Keratinocyte (primary cell): Measurements from ENCODE around the gene LEKR1. TPM values are rescaled to one million over a fixed set of nuclear protein-coding genes. Genes with fewer than 3 reads are reported as not detected.

ENCODE experiments used
- DNase-seq: peaks from one replicate; pipeline ENCODE4 v3.0.0-alpha.2; 2011; ENCODE audit warnings: low read depth, missing footprints, low spot score
- FAIRE-seq: peaks from 2 replicates; lab custom pipeline; 2011; peaks lifted over from hg19 to GRCh38; lab: Jason Lieb, UNC
- H2AFZ ChIP-seq: 2 replicates; pipeline ENCODE4 v1.6.0; 2012; ENCODE audit warnings: low read length, control low read depth, inconsistent platforms; ENCODE audit not compliant: control insufficient read depth
- H3K27ac ChIP-seq: 2 replicates; pipeline ENCODE4 v1.5.1; 2011; ENCODE audit warnings: low read length; ENCODE audit not compliant: control insufficient read depth, insufficient read depth
- H3K27me3 ChIP-seq: 3 replicates; pipeline ENCODE4 v1.6.0; 2011; ENCODE audit warnings: low read length; ENCODE audit not compliant: control insufficient read depth, insufficient read depth; ENCODE audit errors: extremely low read depth
- H3K36me3 ChIP-seq, 2 experiments: 2 replicates in 1 of 2; 3 replicates in 1 of 2; pipeline ENCODE4 v1.5.1; 2011; ENCODE audit warnings: low read length in 2 of 2, mild to moderate bottlenecking in 1 of 2; ENCODE audit not compliant: control insufficient read depth in 2 of 2, insufficient read depth in 2 of 2; ENCODE audit errors: extremely low read depth in 1 of 2
- H3K4me1 ChIP-seq: 3 replicates; pipeline ENCODE4 v1.5.1; 2011; ENCODE audit warnings: low read length; ENCODE audit not compliant: control insufficient read depth, insufficient read depth; ENCODE audit errors: extremely low read depth
- H3K4me2 ChIP-seq: 3 replicates; pipeline ENCODE4 v1.6.0; 2011; ENCODE audit warnings: low read depth, low read length; ENCODE audit not compliant: control insufficient read depth, insufficient read depth; ENCODE audit errors: extremely low read depth
- H3K4me3 ChIP-seq, 3 experiments: fragments of 200-600 bp in 1 of 3; sonication (generic) in 1 of 3; 2 replicates in 2 of 3; 3 replicates in 1 of 3; pipeline ENCODE4 v1.5.1; 2011 to 2016; ENCODE audit warnings: low read length in 3 of 3, mild to moderate bottlenecking in 3 of 3, control low read depth in 2 of 3, inconsistent platforms in 1 of 3, low read depth in 1 of 3, mixed read lengths in 1 of 3, mixed run types in 1 of 3, moderate library complexity in 1 of 3; ENCODE audit not compliant: control insufficient read depth in 2 of 3, insufficient read depth in 2 of 3; ENCODE audit errors: extremely low read depth in 1 of 3
- H3K79me2 ChIP-seq: 2 replicates; pipeline ENCODE4 v1.6.0; 2012; ENCODE audit warnings: low read length; ENCODE audit not compliant: control insufficient read depth, insufficient read depth
- H3K9ac ChIP-seq: 3 replicates; pipeline ENCODE4 v1.6.0; 2011; ENCODE audit warnings: low read length; ENCODE audit not compliant: control insufficient read depth, insufficient read depth; ENCODE audit errors: extremely low read depth
- H3K9me1 ChIP-seq: 3 replicates; pipeline ENCODE4 v1.6.0; 2011; ENCODE audit warnings: low read length; ENCODE audit not compliant: control insufficient read depth, insufficient read depth; ENCODE audit errors: extremely low read depth
- H3K9me3 ChIP-seq: 2 replicates; pipeline ENCODE4 v1.5.1; 2012; ENCODE audit warnings: low read depth, low read length; ENCODE audit not compliant: control insufficient read depth
- H4K20me1 ChIP-seq: 3 replicates; pipeline ENCODE4 v1.6.0; 2011; ENCODE audit warnings: low read length; ENCODE audit not compliant: control insufficient read depth, insufficient read depth; ENCODE audit errors: extremely low read depth
- EZH2 ChIP-seq: IDR thresholded peaks from one replicate; pipeline ENCODE4 v1.6.1; 2012; ENCODE audit warnings: inconsistent platforms, mild to moderate bottlenecking, low read length, moderate library complexity
- dilution Hi-C: fragments of 300-500 bp; cut with MboI; formaldehyde crosslinking; loops from one replicate; pipeline ENCODE4 v1.7.0; 2020; ENCODE audit warnings: low sequenced_read_pairs; ENCODE audit not compliant: extremely low pct_ligation_motif_present
- polyA plus RNA-seq, 5 experiments: library from polyadenylated mRNA; depleted of rRNA in 3 of 5; stranded (reverse) in 3 of 5; stranded (forward) in 1 of 5; unstranded in 1 of 5; fragments of >200 nt; gene quantifications; 1 replicate in 1 of 5; 2 replicates in 3 of 5; 3 replicates in 1 of 5; pipeline versions ENCODE4 v1.2.1 to v1.2.3, GENCODE V29; 2011 to 2012; ENCODE audit warnings: missing spikeins in 2 of 5, low read depth in 1 of 5, low replicate concordance in 1 of 5
- TF ChIP-seq, protein P1 (sequence below), 3 experiments: IDR thresholded peaks in 1 of 3; conservative IDR thresholded peaks in 1 of 3; optimal IDR thresholded peaks in 1 of 3; 2 replicates in 2 of 3; 3 replicates in 1 of 3; pipeline versions ENCODE3 to v1.5.1; 2011; ENCODE audit warnings: low read length in 3 of 3, mild to moderate bottlenecking in 3 of 3, moderate library complexity in 2 of 3, control low read depth in 1 of 3, inconsistent platforms in 1 of 3; ENCODE audit not compliant: insufficient read depth in 2 of 3; ENCODE audit errors: extremely low read depth in 1 of 3

The LEKR1 gene
- polyA plus RNA-seq, 1 donor (not counting 4 experiments of a cell fraction or from before 2014, with no cell fraction given), result 0.63 TPM

DNA sequence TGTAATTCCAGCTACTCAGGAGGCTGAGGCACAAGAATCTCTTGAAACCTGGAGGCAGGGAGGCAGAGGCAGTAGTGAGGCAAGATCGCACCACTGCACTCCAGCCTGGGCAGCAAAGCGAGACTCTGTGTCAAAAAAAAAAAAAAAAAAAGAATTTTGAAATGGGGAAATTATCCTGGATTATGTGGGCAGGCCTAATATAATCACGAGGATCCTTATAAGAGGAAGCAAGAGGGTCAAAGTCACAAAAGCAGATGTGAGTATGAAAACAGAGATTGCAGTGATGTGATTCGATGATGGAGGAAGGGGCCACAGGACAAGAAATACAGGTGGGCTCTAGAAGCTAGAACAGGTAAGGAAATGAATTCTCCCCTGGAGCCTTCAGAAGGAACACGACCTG, 159.6 kb downstream of the LEKR1 start:
- Histone ChIP-seq H3K27ac (no peak overlapping the region), H3K27me3 (no peaks in the 10 kb centered on the region), H3K9me1 (no peaks in the 10 kb centered on the region), H3K79me2 (no peaks in the 10 kb centered on the region), H3K9me3 (no peaks in the 10 kb centered on the region), H4K20me1 (no peaks in the 10 kb centered on the region), H3K4me1 (no peaks in the 10 kb centered on the region), H2AFZ (no peak overlapping the region), H3K4me2 (no peak overlapping the region), H3K4me3 (no peak overlapping the region), H3K9ac (no peak overlapping the region), H3K36me3 (no peaks in the 10 kb centered on the region)
- no peak for DNase-seq
- no peak for FAIRE-seq
- no peak for TF ChIP-seq EZH2
- TF ChIP-seq, protein P1, sequence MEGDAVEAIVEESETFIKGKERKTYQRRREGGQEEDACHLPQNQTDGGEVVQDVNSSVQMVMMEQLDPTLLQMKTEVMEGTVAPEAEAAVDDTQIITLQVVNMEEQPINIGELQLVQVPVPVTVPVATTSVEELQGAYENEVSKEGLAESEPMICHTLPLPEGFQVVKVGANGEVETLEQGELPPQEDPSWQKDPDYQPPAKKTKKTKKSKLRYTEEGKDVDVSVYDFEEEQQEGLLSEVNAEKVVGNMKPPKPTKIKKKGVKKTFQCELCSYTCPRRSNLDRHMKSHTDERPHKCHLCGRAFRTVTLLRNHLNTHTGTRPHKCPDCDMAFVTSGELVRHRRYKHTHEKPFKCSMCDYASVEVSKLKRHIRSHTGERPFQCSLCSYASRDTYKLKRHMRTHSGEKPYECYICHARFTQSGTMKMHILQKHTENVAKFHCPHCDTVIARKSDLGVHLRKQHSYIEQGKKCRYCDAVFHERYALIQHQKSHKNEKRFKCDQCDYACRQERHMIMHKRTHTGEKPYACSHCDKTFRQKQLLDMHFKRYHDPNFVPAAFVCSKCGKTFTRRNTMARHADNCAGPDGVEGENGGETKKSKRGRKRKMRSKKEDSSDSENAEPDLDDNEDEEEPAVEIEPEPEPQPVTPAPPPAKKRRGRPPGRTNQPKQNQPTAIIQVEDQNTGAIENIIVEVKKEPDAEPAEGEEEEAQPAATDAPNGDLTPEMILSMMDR (optimal IDR thresholded peaks at IDR 0.05 in 1 of 3, IDR thresholded peaks at IDR 0.05 in 1 of 3, conservative IDR thresholded peaks at IDR 0.05 in 1 of 3; ENCODE audit: extremely low read depth in 1 of 3, insufficient read depth in 2 of 3, low read length in 3 of 3), result no peak
- dilution Hi-C loops, result no loop called here

DNA sequence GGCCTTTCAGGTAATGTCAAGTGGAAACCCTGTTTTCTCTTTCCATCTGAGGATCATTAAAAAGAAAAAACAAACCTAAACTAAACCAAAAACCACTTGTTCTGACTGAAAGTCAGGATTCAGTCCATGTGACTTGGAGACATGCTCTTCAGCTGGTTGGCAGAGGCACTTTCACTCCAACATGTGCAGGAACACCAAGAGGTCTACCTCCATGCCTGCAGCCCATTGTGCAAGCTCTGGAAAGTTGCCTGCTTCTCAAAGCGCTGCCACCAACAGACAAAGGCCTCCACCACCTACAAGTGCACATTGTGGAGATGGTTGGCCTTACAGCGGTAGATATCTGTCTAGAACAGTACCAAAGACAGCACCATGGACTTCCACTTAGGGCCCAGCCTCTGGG, 161.8 kb downstream of the LEKR1 start:
- dilution Hi-C loops, result no loop called here
- FAIRE-seq, result no peak
- Histone ChIP-seq H2AFZ (no peak overlapping the region), H3K4me1 (no peaks in the 10 kb centered on the region), H4K20me1 (no peaks in the 10 kb centered on the region), H3K27ac (no peak overlapping the region), H3K9me3 (no peaks in the 10 kb centered on the region), H3K4me3 (no peak overlapping the region), H3K4me2 (no peak overlapping the region), H3K9ac (no peak overlapping the region), H3K27me3 (no peaks in the 10 kb centered on the region), H3K36me3 (no peaks in the 10 kb centered on the region), H3K9me1 (no peaks in the 10 kb centered on the region), H3K79me2 (no peaks in the 10 kb centered on the region)
- DNase-seq, result no peak
- TF ChIP-seq EZH2, result no peak
- TF ChIP-seq, protein P1 (optimal IDR thresholded peaks at IDR 0.05 in 1 of 3, IDR thresholded peaks at IDR 0.05 in 1 of 3, conservative IDR thresholded peaks at IDR 0.05 in 1 of 3; ENCODE audit: extremely low read depth in 1 of 3, insufficient read depth in 2 of 3, low read length in 3 of 3), result no peak
